Measurements from ENCODE around the gene PPP1R15A.
"Not testable (repeated sequence)": the region's sequence is repeated elsewhere in the genome, so short reads cannot be mapped to it uniquely, and the experiment has no call there.

PPP1R15A gene

DNA sequence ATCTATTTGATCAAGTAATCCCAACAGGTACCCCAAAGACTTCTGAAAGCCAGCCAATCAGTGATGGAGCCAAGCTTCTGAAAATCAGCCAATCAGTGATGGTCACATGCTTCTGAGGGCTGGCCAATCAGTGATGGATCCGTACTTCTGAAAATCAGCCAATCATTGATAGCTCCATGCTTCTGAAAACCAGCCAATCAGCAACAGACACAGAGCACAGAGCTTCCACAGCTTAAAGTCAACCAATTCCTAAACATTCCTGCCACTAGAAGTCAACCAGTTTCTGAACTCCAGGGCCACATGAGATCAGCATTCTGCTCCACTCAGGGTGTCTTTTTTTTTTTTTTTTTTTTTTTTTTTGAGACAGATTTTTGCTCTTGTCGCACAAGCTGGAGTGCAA, 27.7 kb upstream of the PPP1R15A start:
- H3K4me3 ChIP-seq (ENCODE audit: low read length), result no peak overlapping the region
- TF ChIP-seq, protein P1, sequence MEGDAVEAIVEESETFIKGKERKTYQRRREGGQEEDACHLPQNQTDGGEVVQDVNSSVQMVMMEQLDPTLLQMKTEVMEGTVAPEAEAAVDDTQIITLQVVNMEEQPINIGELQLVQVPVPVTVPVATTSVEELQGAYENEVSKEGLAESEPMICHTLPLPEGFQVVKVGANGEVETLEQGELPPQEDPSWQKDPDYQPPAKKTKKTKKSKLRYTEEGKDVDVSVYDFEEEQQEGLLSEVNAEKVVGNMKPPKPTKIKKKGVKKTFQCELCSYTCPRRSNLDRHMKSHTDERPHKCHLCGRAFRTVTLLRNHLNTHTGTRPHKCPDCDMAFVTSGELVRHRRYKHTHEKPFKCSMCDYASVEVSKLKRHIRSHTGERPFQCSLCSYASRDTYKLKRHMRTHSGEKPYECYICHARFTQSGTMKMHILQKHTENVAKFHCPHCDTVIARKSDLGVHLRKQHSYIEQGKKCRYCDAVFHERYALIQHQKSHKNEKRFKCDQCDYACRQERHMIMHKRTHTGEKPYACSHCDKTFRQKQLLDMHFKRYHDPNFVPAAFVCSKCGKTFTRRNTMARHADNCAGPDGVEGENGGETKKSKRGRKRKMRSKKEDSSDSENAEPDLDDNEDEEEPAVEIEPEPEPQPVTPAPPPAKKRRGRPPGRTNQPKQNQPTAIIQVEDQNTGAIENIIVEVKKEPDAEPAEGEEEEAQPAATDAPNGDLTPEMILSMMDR (conservative IDR thresholded peaks at IDR 0.05; ENCODE audit: low read length), result peak; percentile 38
- peak; percentile 71 for DNase-seq (ENCODE audit: low read depth)

GRCh38 chr19:48845384-48845783, 26.8 kb upstream of the PPP1R15A start:
- TF ChIP-seq, protein P1 (conservative IDR thresholded peaks at IDR 0.05; ENCODE audit: low read length), result no peak
- H3K4me3 ChIP-seq (ENCODE audit: low read length), result no peak overlapping the region
- DNase-seq (ENCODE audit: low read depth), result no peak

- H3K4me3 ChIP-seq (ENCODE audit: low read length); DNase-seq (ENCODE audit: low read depth): not testable (repeated sequence)
Measured at GRCh38 chr19:48846659-48847058, 25.6 kb upstream of the PPP1R15A start.

DNA sequence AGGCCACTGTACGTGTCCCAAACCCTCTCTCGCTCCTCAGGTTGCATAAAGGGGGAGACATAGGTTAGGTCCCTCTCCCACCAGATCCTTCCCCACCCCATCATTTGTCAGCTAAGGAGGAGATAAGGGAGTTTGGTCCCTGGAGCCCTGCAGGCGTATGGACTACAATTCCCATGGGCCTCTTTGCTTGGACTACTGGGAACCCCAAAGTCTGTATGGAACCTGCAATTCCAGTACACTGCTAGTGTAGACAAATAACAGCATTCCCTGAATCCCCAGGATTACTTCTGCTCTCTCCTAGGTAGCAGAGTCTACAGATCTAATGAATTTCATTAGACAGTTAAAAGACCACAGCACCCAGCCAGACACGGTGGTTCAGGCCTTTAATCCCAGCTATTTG, 19.9 kb upstream of the PPP1R15A start:
- H3K4me3 ChIP-seq (ENCODE audit: low read length), result no peak overlapping the region
- TF ChIP-seq, protein P1 (conservative IDR thresholded peaks at IDR 0.05; ENCODE audit: low read length), result no peak
- no peak for DNase-seq (ENCODE audit: low read depth)

DNA sequence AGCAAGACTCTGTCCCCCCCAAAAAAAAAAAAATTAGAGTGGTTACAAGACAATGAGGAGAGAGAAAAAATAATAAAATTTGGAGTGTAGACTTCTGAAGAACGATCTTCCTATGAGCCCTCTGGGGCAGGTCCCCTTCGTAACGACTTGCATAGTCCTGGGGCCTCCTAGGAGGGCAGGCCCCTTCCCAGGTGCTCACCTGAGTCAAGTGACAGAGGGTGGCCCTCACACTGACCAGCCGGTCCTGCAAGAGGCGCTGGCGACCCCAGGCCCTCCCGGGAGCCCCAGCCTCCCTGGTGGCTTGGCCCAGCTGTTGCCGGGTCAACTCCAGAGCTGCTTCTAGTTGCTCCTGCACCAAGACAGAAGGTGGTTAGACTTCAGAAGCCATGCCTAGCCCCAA, 18.7 kb upstream of the PPP1R15A start:
- no peak for DNase-seq (ENCODE audit: low read depth)
- no peak overlapping the region for H3K4me3 ChIP-seq (ENCODE audit: low read length)
- TF ChIP-seq, protein P1 (conservative IDR thresholded peaks at IDR 0.05; ENCODE audit: low read length), result no peak

GRCh38 chr19:48854103-48854502, 18.1 kb upstream of the PPP1R15A start:
- DNase-seq (ENCODE audit: low read depth), result no peak
- TF ChIP-seq, protein P1 (conservative IDR thresholded peaks at IDR 0.05; ENCODE audit: low read length), result no peak
- no peak overlapping the region for H3K4me3 ChIP-seq (ENCODE audit: low read length)

DNA sequence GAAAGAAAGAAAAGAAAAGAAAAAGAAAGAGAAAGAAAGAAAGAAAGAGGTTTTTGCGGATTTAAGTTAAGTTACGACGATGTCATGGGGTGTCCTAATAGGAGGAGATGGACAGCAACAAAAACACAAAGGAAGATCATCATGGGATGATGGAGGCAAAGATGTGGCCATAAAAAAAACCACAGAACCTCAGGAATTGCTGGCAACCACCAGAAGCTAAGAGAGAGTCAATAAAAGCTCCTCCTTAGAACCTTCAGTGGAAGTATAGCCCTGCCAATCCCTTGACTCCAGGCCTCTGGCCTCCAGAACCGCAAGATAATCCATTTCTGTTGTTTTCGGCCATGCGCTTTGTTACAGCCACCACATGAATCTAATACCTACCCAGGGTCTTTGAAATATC, 15.3 kb upstream of the PPP1R15A start:
- H3K4me3 ChIP-seq (ENCODE audit: low read length), result no peak overlapping the region
- TF ChIP-seq, protein P1 (conservative IDR thresholded peaks at IDR 0.05; ENCODE audit: low read length), result no peak
- peak; percentile 72 for DNase-seq (ENCODE audit: low read depth)

Measured in AG10803 (cell line).